Stimulated activated CD8-positive, alpha-beta memory T cell treated with anti-CD3 and anti-CD28 coated beads, Interleukin-7, amount 100 ng/mL, for 1 hour (primary cell): ENCODE data around the gene HSPB7.

ENCODE experiments used
- DNase-seq, 2 donors: peaks; one replicate each; pipeline ENCODE4 v3.0.0-alpha.2; 2020; ENCODE audit warnings: low read depth in 2 of 2

HSPB7 gene

GRCh38 chr1:15975805-15976680, 41.8 kb downstream of the HSPB7 start, which contains the start of gene ZBTB17:
ZBTB17 (minus strand) TSS chr1:15976101; CDS start chr1:15948495, 27,606 bp downstream.
- peak; percentile 89 to 93 for DNase-seq

- peak; percentile 46 to 54 for DNase-seq
Observed at GRCh38 chr1:15975358-15975804, 42.5 kb downstream of the HSPB7 start.

- no peak for DNase-seq
Observed at GRCh38 chr1:15974855-15975254, 43.0 kb downstream of the HSPB7 start.

- DNase-seq: no peak
Observed at GRCh38 chr1:15973772-15974171, 44.1 kb downstream of the HSPB7 start.

- DNase-seq: no peak
Observed at GRCh38 chr1:15972409-15972808, 45.4 kb downstream of the HSPB7 start.

GRCh38 chr1:15970911-15971310, 46.9 kb downstream of the HSPB7 start:
- DNase-seq: no peak

- DNase-seq: no peak
Observed at GRCh38 chr1:15969321-15969880, 48.4 kb downstream of the HSPB7 start.

- no peak for DNase-seq
Observed at GRCh38 chr1:15968172-15968571, 49.7 kb downstream of the HSPB7 start.

- DNase-seq: no peak
Observed at GRCh38 chr1:15966956-15967344, 50.9 kb downstream of the HSPB7 start.

- DNase-seq: peak in 1 of 2 donors; percentile 27
Observed at GRCh38 chr1:15966081-15966955, 51.5 kb downstream of the HSPB7 start.

- no peak for DNase-seq
Observed at GRCh38 chr1:15965228-15965767, 52.5 kb downstream of the HSPB7 start.
